Sigmoid colon (tissue), 7 donors: ENCODE results near the gene MYOZ1. TPM values are rescaled to one million over a fixed set of nuclear protein-coding genes. Genes with fewer than 3 reads are reported as not detected.

Experiments used
- DNase-seq: peaks from one replicate; pipeline ENCODE4 v3.0.0-alpha.2; 2019
- H3K27ac ChIP-seq, 4 donors: fragments of 200-600 bp; sonication (generic); one replicate each; pipeline ENCODE4 v1.5.1; 2016 to 2019; ENCODE audit warnings: mild to moderate bottlenecking in 1 of 4
- H3K27me3 ChIP-seq, 3 donors: fragments of 200-600 bp; sonication (generic); one replicate each; pipeline ENCODE4 v1.5.1; 2019; ENCODE audit warnings: mild to moderate bottlenecking in 1 of 3
- H3K36me3 ChIP-seq, 4 donors: fragments of 200-600 bp; sonication (generic); one replicate each; pipeline ENCODE4 v1.5.1; 2016 to 2019
- H3K4me1 ChIP-seq, 4 donors: fragments of 200-600 bp; sonication (generic); one replicate each; pipeline ENCODE4 v1.5.1; 2017 to 2019
- H3K4me3 ChIP-seq, 4 donors: fragments of 200-600 bp; sonication (generic); one replicate each; pipeline ENCODE4 v1.5.1; 2017 to 2019; ENCODE audit warnings: mild to moderate bottlenecking in 2 of 4, moderate library complexity in 1 of 4
- H3K9me3 ChIP-seq, 4 donors: fragments of 200-600 bp in 3 of 4; sonication (generic) in 3 of 4; one replicate each; pipeline versions ENCODE4 v1.5.1 to v1.6.1; 2013 to 2019
- CTCF ChIP-seq, 4 experiments: fragments of 450-650 bp in 3 of 4; fragments of 200-600 bp in 1 of 4; IDR thresholded peaks; one replicate each; pipeline ENCODE4 v1.5.1; 2016 to 2019; ENCODE audit warnings: antibody characterized with exemption in 4 of 4, mild to moderate bottlenecking in 3 of 4, moderate library complexity in 2 of 4
- EP300 ChIP-seq, 4 donors: sonication (generic); formaldehyde crosslinking; IDR thresholded peaks; one replicate each; pipeline ENCODE4 v1.6.1; 2017; ENCODE audit warnings: antibody characterized with exemption in 4 of 4
- POLR2A ChIP-seq, 2 donors: fragments of 450-650 bp; IDR thresholded peaks; one replicate each; pipeline ENCODE4 v1.6.1; 2016; ENCODE audit warnings: antibody characterized with exemption in 2 of 2, mild to moderate bottlenecking in 2 of 2, moderate library complexity in 2 of 2
- POLR2AphosphoS5 ChIP-seq, 4 donors: sonication (generic); formaldehyde crosslinking; IDR thresholded peaks; one replicate each; pipeline ENCODE4 v1.6.1; 2017; ENCODE audit warnings: antibody characterized with exemption in 4 of 4
- WGBS, 2 donors: extraction: QIAGEN DNeasy Blood & Tissue Kit; methylation state at CpG; one replicate each; pipeline ENCODE4 v1.1.7; 2013; 5-methylcytosine and 5-hydroxymethylcytosine counted together
- intact Hi-C: fragments of 100-400 bp; cut with DNase I; formaldehyde crosslinking; loops from one replicate; pipeline ENCODE4 v1.15.1; 2023
- polyA plus RNA-seq, 3 donors: library from polyadenylated mRNA; stranded (reverse); fragments of 200-250 nt; gene quantifications; one replicate each; pipeline ENCODE4 v1.2.3, GENCODE V29; 2013
- total RNA-seq, 4 donors: library from RNA; depleted of rRNA; stranded (reverse); fragments of >200 nt; gene quantifications; one replicate each; pipeline ENCODE4 v1.1.0, GENCODE V29; 2016
- donor health status: healthy with polysubstance abuse.
- donor health status: Bipolar disorder and iron deficiency.
- donor health status: healthy.

Gene MYOZ1
- total and polyA plus RNA-seq, 7 donors = 0.17 to 1.2 TPM; not detected in 5

GRCh38 chr10:73586583-73586984, 54.7 kb downstream of the MYOZ1 start:
- peaks cover 0 to 30% (median 25%) of the 10 kb centered on the region in 4 donors for H3K4me1 ChIP-seq
- H3K27me3 ChIP-seq = no peaks in the 10 kb centered on the region
- TF ChIP-seq POLR2AphosphoS5 (IDR thresholded peaks at IDR 0.05) (peak; percentile 19 to 60 (median 44)), CTCF (IDR thresholded peaks at IDR 0.05) (no peak)
- DNase-seq = no peak
- intact Hi-C loops = no loop called here
- WGBS, 2 donors = 2 to 21% methylated on average over 1 of the region's 1 CpG
- no peaks in the 10 kb centered on the region for H3K9me3 ChIP-seq
- H3K36me3 ChIP-seq = no peaks in the 10 kb centered on the region
- peak overlapping the region; percentile 57 to 79 (median 72) for H3K27ac ChIP-seq
- H3K4me3 ChIP-seq = no peak overlapping the region

- no peak for DNase-seq
- Histone ChIP-seq H3K4me3 (no peak overlapping the region), H3K27me3 (no peaks in the 10 kb centered on the region), H3K36me3 (no peaks in the 10 kb centered on the region), H3K9me3 (no peaks in the 10 kb centered on the region), H3K27ac (peak overlapping the region; percentile 46 to 79 (median 72)), H3K4me1 (peaks cover 0 to 24% (median 18%) of the 10 kb centered on the region in 4 donors)
- intact Hi-C loops = no loop called here
- no peak for TF ChIP-seq POLR2AphosphoS5 (IDR thresholded peaks at IDR 0.05)
- no peak for TF ChIP-seq EP300 (IDR thresholded peaks at IDR 0.05)
- TF ChIP-seq CTCF (IDR thresholded peaks at IDR 0.05) = no peak
- TF ChIP-seq POLR2A (IDR thresholded peaks at IDR 0.05) = no peak
- 96 to 99% methylated on average over 3 of the region's 3 CpGs for WGBS, 2 donors
Observed at GRCh38 chr10:73585327-73585726, 55.9 kb downstream of the MYOZ1 start.

- intact Hi-C loops = no loop called here
- WGBS, 2 donors = 92 to 95% methylated on average over 2 of the region's 2 CpGs
- DNase-seq = no peak
- no peaks in the 10 kb centered on the region for H3K36me3 ChIP-seq
- peaks cover 0 to 24% (median 18%) of the 10 kb centered on the region in 4 donors for H3K4me1 ChIP-seq
- TF ChIP-seq CTCF (IDR thresholded peaks at IDR 0.05) (no peak), EP300 (IDR thresholded peaks at IDR 0.05) (no peak), POLR2A (IDR thresholded peaks at IDR 0.05) (no peak), POLR2AphosphoS5 (IDR thresholded peaks at IDR 0.05) (no peak)
- no peaks in the 10 kb centered on the region for H3K9me3 ChIP-seq
- no peak overlapping the region for H3K4me3 ChIP-seq
- no peaks in the 10 kb centered on the region for H3K27me3 ChIP-seq
- peak overlapping the region in 3 of 4 donors; percentile 46 to 79 (median 75) for H3K27ac ChIP-seq
Observed at GRCh38 chr10:73584737-73585136, 56.5 kb downstream of the MYOZ1 start.

GRCh38 chr10:73581918-73582317, 59.4 kb downstream of the MYOZ1 start:
- Histone ChIP-seq H3K36me3 (no peaks in the 10 kb centered on the region), H3K27me3 (no peaks in the 10 kb centered on the region), H3K27ac (peak overlapping the region in 3 of 4 donors; percentile 10 to 35 (median 21)), H3K9me3 (no peaks in the 10 kb centered on the region), H3K4me3 (no peak overlapping the region), H3K4me1 (peaks cover 0 to 37% (median 27%) of the 10 kb centered on the region in 4 donors)
- no peak for TF ChIP-seq POLR2A (IDR thresholded peaks at IDR 0.05)
- no peak for TF ChIP-seq CTCF (IDR thresholded peaks at IDR 0.05)
- TF ChIP-seq POLR2AphosphoS5 (IDR thresholded peaks at IDR 0.05) = no peak
- 80 to 88% methylated on average over 2 of the region's 2 CpGs for WGBS, 2 donors
- no peak for DNase-seq
- intact Hi-C loops = no loop called here

Other genes with a start within 250 kb of the MYOZ1 start
- 10 to 100 TPM; 61.5 to 96.8 (median 91.4) TPM for gene ANXA7, start 227.4 kb downstream of the MYOZ1 start, total RNA-seq
- gene ANXA7, start 227.4 kb downstream of the MYOZ1 start, polyA plus RNA-seq = 10 to 100 TPM; 71.5 to 74.2 (median 72.7) TPM
- gene MSS51, start 207.9 kb downstream of the MYOZ1 start, total RNA-seq = 1 to 10 TPM; 2.5 to 5.0 (median 3.1) TPM
- 1 to 10 TPM in 1 of 3 donors, under 1 TPM in 1, not detected in 1; 0.60 to 1.3 TPM for gene MSS51, start 207.9 kb downstream of the MYOZ1 start, polyA plus RNA-seq
- gene PPP3CB, start 145.4 kb downstream of the MYOZ1 start, total RNA-seq = 100 to 1,000 TPM in 1 of 4 donors, 10 to 100 TPM in 3; 75.5 to 103 (median 85.8) TPM
- gene PPP3CB, start 145.4 kb downstream of the MYOZ1 start, polyA plus RNA-seq = 10 to 100 TPM; 21.0 to 23.8 (median 22.2) TPM
- 10 to 100 TPM; 30.8 to 71.2 (median 40.6) TPM for gene USP54, start 50.1 kb downstream of the MYOZ1 start, total RNA-seq
- gene USP54, start 50.1 kb downstream of the MYOZ1 start, polyA plus RNA-seq = 10 to 100 TPM; 14.4 to 19.1 (median 18.5) TPM
- not detected for gene SYNPO2L, start 14.6 kb upstream of the MYOZ1 start, total RNA-seq
- gene SYNPO2L, start 14.6 kb upstream of the MYOZ1 start, polyA plus RNA-seq = under 1 TPM in 2 of 3 donors, not detected in 1; 0.12 to 0.23 TPM
- gene AGAP5, start 56.6 kb upstream of the MYOZ1 start, total RNA-seq = 1 to 10 TPM; 4.5 to 5.9 (median 5.6) TPM
- gene AGAP5, start 56.6 kb upstream of the MYOZ1 start, polyA plus RNA-seq = 1 to 10 TPM; 1.2 to 4.7 (median 1.8) TPM
- gene SEC24C, start 102.9 kb upstream of the MYOZ1 start, total RNA-seq = 10 to 100 TPM; 34.9 to 42.7 (median 39.0) TPM
- gene SEC24C, start 102.9 kb upstream of the MYOZ1 start, polyA plus RNA-seq = 10 to 100 TPM; 25.2 to 52.3 (median 29.8) TPM
- 10 to 100 TPM; 28.1 to 36.6 (median 34.5) TPM for gene CHCHD1, start 140.6 kb upstream of the MYOZ1 start, total RNA-seq
- gene CHCHD1, start 140.6 kb upstream of the MYOZ1 start, polyA plus RNA-seq = 100 to 1,000 TPM in 1 of 3 donors, 10 to 100 TPM in 2; 76.9 to 134 (median 93.7) TPM
- 100 to 1,000 TPM in 1 of 4 donors, 10 to 100 TPM in 3; 42.5 to 138 (median 71.9) TPM for gene ZSWIM8, start 144.1 kb upstream of the MYOZ1 start, total RNA-seq
- 10 to 100 TPM; 34.8 to 64.8 (median 40.2) TPM for gene ZSWIM8, start 144.1 kb upstream of the MYOZ1 start, polyA plus RNA-seq
- 10 to 100 TPM; 23.9 to 56.2 (median 28.3) TPM for gene NDST2, start 170.1 kb upstream of the MYOZ1 start, total RNA-seq
- gene NDST2, start 170.1 kb upstream of the MYOZ1 start, polyA plus RNA-seq = 10 to 100 TPM in 2 of 3 donors, 1 to 10 TPM in 1; 3.9 to 21.0 (median 17.0) TPM
- gene CAMK2G, start 233.1 kb upstream of the MYOZ1 start, total RNA-seq = 100 to 1,000 TPM; 153 to 221 (median 209) TPM
- gene CAMK2G, start 233.1 kb upstream of the MYOZ1 start, polyA plus RNA-seq = 10 to 100 TPM; 14.4 to 34.8 (median 17.6) TPM